ENCODE measurements around the gene PMAIP1. TPM values are rescaled to one million over a fixed set of nuclear protein-coding genes. Genes with fewer than 3 reads are reported as not detected.
"Not testable (repeated sequence)": the region's sequence is repeated elsewhere in the genome, so short reads cannot be mapped to it uniquely, and the experiment has no call there.

Gene PMAIP1
- polyA plus RNA-seq, 3 donors, result 40.8 to 56.6 (median 55.7) TPM

GRCh38 chr18:59885579-59886163 is 14.1 kb upstream of the PMAIP1 start:
- no peak for TF ChIP-seq CTCF (IDR thresholded peaks at IDR 0.05)
- H3K27me3 ChIP-seq (ENCODE audit: control insufficient read depth in 2 of 2, insufficient read depth in 2 of 2, low read length in 2 of 2), result no peaks in the 10 kb centered on the region
- H3K9me3 ChIP-seq (replicated peaks in 1 of 2; ENCODE audit: control insufficient read depth in 1 of 2, insufficient read depth in 1 of 2, low read length in 2 of 2), result no peaks in the 10 kb centered on the region
- peak overlapping the region; percentile 79 to 93 (median 87) for H3K27ac Mint-ChIP-seq
- no peak overlapping the region for H2AFZ ChIP-seq (ENCODE audit: insufficient read depth, low read depth, low read length, poor library complexity, severe bottlenecking)
- WGBS (ENCODE audit: insufficient coverage), result 36% methylated on average over 2 of the region's 6 CpGs
- no peaks in the 10 kb centered on the region for H4K20me1 ChIP-seq (ENCODE audit: insufficient read depth, low read length)
- H3K36me3 ChIP-seq (replicated peaks in 1 of 2; ENCODE audit: control insufficient read depth in 1 of 2, insufficient read depth in 2 of 2, low read length in 2 of 2), result no peaks in the 10 kb centered on the region
- H3K27me3 Mint-ChIP-seq (ENCODE audit: low read depth in 3 of 3), result no peaks in the 10 kb centered on the region
- no peak overlapping the region for H3K9ac ChIP-seq (ENCODE audit: insufficient read depth, low read length, poor library complexity, severe bottlenecking)
- H3K4me3 ChIP-seq (replicated peaks in 1 of 3; ENCODE audit: low read depth in 2 of 3, low read length in 3 of 3), result peak overlapping the region in 2 of 3 experiments; percentile 2 to 63
- DNase-seq, result peak; percentile 59 to 84 (median 79)
- H3K36me3 Mint-ChIP-seq, result no peaks in the 10 kb centered on the region
- H3K79me2 ChIP-seq (ENCODE audit: insufficient read depth, low read length), result no peaks in the 10 kb centered on the region
- H3K27ac ChIP-seq (ENCODE audit: low read depth in 1 of 2, low read length in 2 of 2), result peak overlapping the region; percentile 75 to 84
- H3K4me1 ChIP-seq (ENCODE audit: control insufficient read depth in 1 of 2, insufficient read depth in 2 of 2, low read length in 2 of 2), result peaks cover 57 to 61% of the 10 kb centered on the region in 2 donors
- intact Hi-C loops (cut with micrococcal nuclease), result loop anchor here in 1 of 2 donors (10.0 kb wide), 1 partner anchor 59 kb away; no protein-coding TSS in a partner anchor
- peaks cover 46% of the 10 kb centered on the region for H3K4me1 Mint-ChIP-seq
- H3K9me3 Mint-ChIP-seq, result peaks cover 0 to 2% (median 0%) of the 10 kb centered on the region in 7 donors
- H3K4me3 Mint-ChIP-seq, result peak overlapping the region in 1 of 2 donors; percentile 57
- peak overlapping the region; percentile 65 for H3K4me2 ChIP-seq (replicated peaks; ENCODE audit: extremely low read depth, low read length, poor library complexity, severe bottlenecking)

GRCh38 chr18:59886399-59886798 is 13.4 kb upstream of the PMAIP1 start:
- H4K20me1 ChIP-seq (ENCODE audit: insufficient read depth, low read length); H3K36me3 Mint-ChIP-seq; H3K79me2 ChIP-seq (ENCODE audit: insufficient read depth, low read length); H3K36me3 ChIP-seq (replicated peaks in 1 of 2; ENCODE audit: control insufficient read depth in 1 of 2, insufficient read depth in 2 of 2, low read length in 2 of 2); H3K9me3 ChIP-seq (replicated peaks in 1 of 2; ENCODE audit: control insufficient read depth in 1 of 2, insufficient read depth in 1 of 2, low read length in 2 of 2); H3K9me3 Mint-ChIP-seq; H3K9ac ChIP-seq (ENCODE audit: insufficient read depth, low read length, poor library complexity, severe bottlenecking); H3K27me3 Mint-ChIP-seq (ENCODE audit: low read depth in 3 of 3); H2AFZ ChIP-seq (ENCODE audit: insufficient read depth, low read depth, low read length, poor library complexity, severe bottlenecking); H3K27me3 ChIP-seq (ENCODE audit: control insufficient read depth in 2 of 2, insufficient read depth in 2 of 2, low read length in 2 of 2): not testable (repeated sequence)
- H3K4me3 ChIP-seq (replicated peaks in 1 of 3; ENCODE audit: low read depth in 2 of 3, low read length in 3 of 3), result peak overlapping the region in 1 of 3 experiments; percentile 63
- Mint-ChIP-seq H3K4me3 (peak overlapping the region in 1 of 2 donors; percentile 30), H3K4me1 (peaks cover 38% of the 10 kb centered on the region), H3K27ac (peak overlapping the region; percentile 79 to 93 (median 87))
- 0% methylated on average over 1 of the region's 3 CpGs for WGBS (ENCODE audit: insufficient coverage)
- peak in 2 of 3 donors; percentile 37 to 53 for DNase-seq
- intact Hi-C loops (cut with micrococcal nuclease), result loop anchor here in 1 of 2 donors (10.0 kb wide), 1 partner anchor 58 kb away; no protein-coding TSS in a partner anchor
- peak overlapping the region; percentile 65 for H3K4me2 ChIP-seq (replicated peaks; ENCODE audit: extremely low read depth, low read length, poor library complexity, severe bottlenecking)
- H3K4me1 ChIP-seq (ENCODE audit: control insufficient read depth in 1 of 2, insufficient read depth in 2 of 2, low read length in 2 of 2), result peaks cover 49 to 54% of the 10 kb centered on the region in 2 donors
- peak overlapping the region; percentile 34 to 84 for H3K27ac ChIP-seq (ENCODE audit: low read depth in 1 of 2, low read length in 2 of 2)

Measured in CD14-positive monocyte (primary cell).